HL-60 (cell line): ENCODE results near the gene KIFC3.

ENCODE experiments used
- DNase-seq, 2 experiments: peaks; one replicate each; pipeline ENCODE4 v3.0.0-alpha.2; 2010 to 2020; ENCODE audit warnings: low read depth in 1 of 2, low spot score in 1 of 2
- H3K27ac ChIP-seq: fragments of 250-450 bp; sonication (Bioruptor Pico); replicated peaks from 2 replicates; pipeline ENCODE4 v1.5.1; 2020; ENCODE audit warnings: mild to moderate bottlenecking, moderate library complexity
- H3K27me3 ChIP-seq: fragments of 250-450 bp; sonication (Bioruptor Pico); 2 replicates; pipeline ENCODE4 v1.5.1; 2021; ENCODE audit warnings: mild to moderate bottlenecking, moderate library complexity; ENCODE audit not compliant: insufficient read depth, poor library complexity, severe bottlenecking
- H3K4me3 ChIP-seq: replicated peaks from 2 replicates; pipeline ENCODE4 v1.5.1; 2011; ENCODE audit warnings: mild to moderate bottlenecking, control low read depth, low read length; ENCODE audit not compliant: insufficient read depth
- CTCF ChIP-seq: IDR thresholded peaks from one replicate; pipeline ENCODE4 v1.5.1; 2011; ENCODE audit warnings: low read length, control low read depth, inconsistent platforms; ENCODE audit not compliant: insufficient read depth
- GABPA ChIP-seq: IDR thresholded peaks from 2 replicates; pipeline ENCODE4 v1.6.1; 2012; ENCODE audit warnings: low read depth
- POLR2AphosphoS5 ChIP-seq: IDR thresholded peaks from 2 replicates; pipeline ENCODE4 v1.6.1; 2012; ENCODE audit warnings: low read depth
- SPI1 ChIP-seq: IDR thresholded peaks from 2 replicates; pipeline ENCODE4 v1.6.1; 2012; ENCODE audit warnings: low read depth, mild to moderate bottlenecking, borderline replicate concordance
- TF ChIP-seq, protein P1 (sequence below): IDR thresholded peaks from 2 replicates; pipeline ENCODE4 v1.6.1; 2012; ENCODE audit warnings: low read depth; ENCODE audit not compliant: insufficient replicate concordance

Gene KIFC3

GRCh38 chr16:57845115-57845514 is 42.8 kb upstream of the KIFC3 start:
- no peak for DNase-seq
- TF ChIP-seq CTCF: no peak
- TF ChIP-seq GABPA: no peak
- TF ChIP-seq SPI1: no peak
- no peaks in the 10 kb centered on the region for H3K27me3 ChIP-seq
- no peak overlapping the region for H3K4me3 ChIP-seq
- H3K27ac ChIP-seq: no peak overlapping the region

- no peak for DNase-seq
- TF ChIP-seq, protein P1, sequence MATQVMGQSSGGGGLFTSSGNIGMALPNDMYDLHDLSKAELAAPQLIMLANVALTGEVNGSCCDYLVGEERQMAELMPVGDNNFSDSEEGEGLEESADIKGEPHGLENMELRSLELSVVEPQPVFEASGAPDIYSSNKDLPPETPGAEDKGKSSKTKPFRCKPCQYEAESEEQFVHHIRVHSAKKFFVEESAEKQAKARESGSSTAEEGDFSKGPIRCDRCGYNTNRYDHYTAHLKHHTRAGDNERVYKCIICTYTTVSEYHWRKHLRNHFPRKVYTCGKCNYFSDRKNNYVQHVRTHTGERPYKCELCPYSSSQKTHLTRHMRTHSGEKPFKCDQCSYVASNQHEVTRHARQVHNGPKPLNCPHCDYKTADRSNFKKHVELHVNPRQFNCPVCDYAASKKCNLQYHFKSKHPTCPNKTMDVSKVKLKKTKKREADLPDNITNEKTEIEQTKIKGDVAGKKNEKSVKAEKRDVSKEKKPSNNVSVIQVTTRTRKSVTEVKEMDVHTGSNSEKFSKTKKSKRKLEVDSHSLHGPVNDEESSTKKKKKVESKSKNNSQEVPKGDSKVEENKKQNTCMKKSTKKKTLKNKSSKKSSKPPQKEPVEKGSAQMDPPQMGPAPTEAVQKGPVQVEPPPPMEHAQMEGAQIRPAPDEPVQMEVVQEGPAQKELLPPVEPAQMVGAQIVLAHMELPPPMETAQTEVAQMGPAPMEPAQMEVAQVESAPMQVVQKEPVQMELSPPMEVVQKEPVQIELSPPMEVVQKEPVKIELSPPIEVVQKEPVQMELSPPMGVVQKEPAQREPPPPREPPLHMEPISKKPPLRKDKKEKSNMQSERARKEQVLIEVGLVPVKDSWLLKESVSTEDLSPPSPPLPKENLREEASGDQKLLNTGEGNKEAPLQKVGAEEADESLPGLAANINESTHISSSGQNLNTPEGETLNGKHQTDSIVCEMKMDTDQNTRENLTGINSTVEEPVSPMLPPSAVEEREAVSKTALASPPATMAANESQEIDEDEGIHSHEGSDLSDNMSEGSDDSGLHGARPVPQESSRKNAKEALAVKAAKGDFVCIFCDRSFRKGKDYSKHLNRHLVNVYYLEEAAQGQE: no peak
- no peak for TF ChIP-seq SPI1
- Histone ChIP-seq H3K27ac (no peak overlapping the region), H3K27me3 (no peaks in the 10 kb centered on the region), H3K4me3 (no peak overlapping the region)
These were observed 42.2 kb upstream of the KIFC3 start for GRCh38 chr16:57844416-57845030.

DNA sequence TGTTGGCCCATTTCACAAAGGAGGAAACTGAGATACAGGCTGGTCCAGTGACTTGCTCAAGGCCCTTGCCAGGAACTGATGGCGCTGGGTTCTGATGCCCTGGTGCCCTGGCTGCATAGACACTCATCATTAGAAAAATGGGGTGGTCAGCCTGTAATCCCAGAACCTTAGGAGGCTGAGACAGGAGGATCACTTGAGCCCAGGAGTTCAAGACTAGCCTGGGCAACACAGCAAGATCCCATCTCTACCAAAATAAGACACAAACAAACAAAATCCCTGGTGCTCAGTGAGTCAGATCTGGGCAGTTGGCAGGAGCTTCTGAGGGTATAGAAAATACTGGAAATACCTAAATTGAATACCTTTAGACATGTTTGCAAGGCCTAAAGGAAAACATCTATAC is 41.1 kb upstream of the KIFC3 start:
- no peak overlapping the region for H3K27ac ChIP-seq
- no peaks in the 10 kb centered on the region for H3K27me3 ChIP-seq

More for the DNA sequence above, 41.1 kb upstream of the KIFC3 start:
- no peak for TF ChIP-seq SPI1
- TF ChIP-seq POLR2AphosphoS5: no peak
- TF ChIP-seq, protein P1: no peak
- no peak for TF ChIP-seq GABPA
- TF ChIP-seq CTCF: no peak
- H3K4me3 ChIP-seq: no peak overlapping the region
- no peak for DNase-seq
